GM21825 (cell line): Measurements from ENCODE around the gene KIAA0513.

Source experiments
- ATAC-seq: cut with Tn5 transposase; IDR thresholded peaks from one replicate; pipeline ENCODE4 v1.9.1; 2021; ENCODE audit warnings: mild to moderate bottlenecking, moderate library complexity; ENCODE audit not compliant: unreplicated experiment

KIAA0513 gene

GRCh38 chr16:85027349-85027957, at the start of gene KIAA0513:
KIAA0513 (plus strand) TSS chr16:85027795; CDS start chr16:85067072, 39,277 bp downstream.
- peak; percentile 81 for ATAC-seq

- ATAC-seq, result no peak
Measured at GRCh38 chr16:84979516-84979915, 48.1 kb upstream of the KIAA0513 start.

GRCh38 chr16:84982434-84982833, 45.2 kb upstream of the KIAA0513 start:
- ATAC-seq, result no peak

GRCh38 chr16:84985079-84986065, 42.2 kb upstream of the KIAA0513 start:
- ATAC-seq, result no peak

- ATAC-seq, result no peak
Measured at GRCh38 chr16:84986102-84986501, 41.5 kb upstream of the KIAA0513 start.

GRCh38 chr16:84986879-84987278, 40.7 kb upstream of the KIAA0513 start:
- no peak for ATAC-seq

- ATAC-seq, result no peak
Measured at GRCh38 chr16:84988328-84989080, 39.1 kb upstream of the KIAA0513 start.

GRCh38 chr16:84989749-84990620, 37.6 kb upstream of the KIAA0513 start:
- no peak for ATAC-seq

GRCh38 chr16:84990782-84991181, 36.8 kb upstream of the KIAA0513 start:
- no peak for ATAC-seq

- ATAC-seq, result no peak
Measured at GRCh38 chr16:84992717-84993075, 34.9 kb upstream of the KIAA0513 start.

- ATAC-seq, result no peak
Measured at GRCh38 chr16:84993926-84994325, 33.7 kb upstream of the KIAA0513 start.

GRCh38 chr16:84995663-84996062, 31.9 kb upstream of the KIAA0513 start:
- no peak for ATAC-seq

GRCh38 chr16:84996365-84996764, 31.2 kb upstream of the KIAA0513 start:
- no peak for ATAC-seq

GRCh38 chr16:84999200-84999599, 28.4 kb upstream of the KIAA0513 start:
- no peak for ATAC-seq

GRCh38 chr16:84999857-85000480, 27.6 kb upstream of the KIAA0513 start:
- no peak for ATAC-seq

- ATAC-seq, result no peak
Measured at GRCh38 chr16:85002099-85002541, 25.5 kb upstream of the KIAA0513 start.

GRCh38 chr16:85002608-85003007, 25.0 kb upstream of the KIAA0513 start:
- ATAC-seq, result no peak

- no peak for ATAC-seq
Measured at GRCh38 chr16:85003076-85003475, 24.5 kb upstream of the KIAA0513 start.

GRCh38 chr16:85003725-85004586, 23.6 kb upstream of the KIAA0513 start:
- ATAC-seq, result no peak
